Activated naive CD8-positive, alpha-beta T cell treated with anti-CD3 and anti-CD28 coated beads, Interleukin-2, amount 10 ng/mL, durations not matched to agents 7 days and 5 days (primary cell): ENCODE data around the gene ATP5F1D. TPM values are rescaled to one million over a fixed set of nuclear protein-coding genes. Genes with fewer than 3 reads are reported as not detected.

Source experiments
- ATAC-seq: fragments of 150-1000 bp; cut with Tn5 transposase; one replicate; pipeline ENCODE4 v1.10.0; 2021; ENCODE audit warnings: low read depth, moderate library complexity
- POLR2A ChIA-PET: fragments of 350-600 bp; sonication (Branson Sonifier 250); formaldehyde crosslinking; loops from one replicate; lab custom pipeline; 2021; ENCODE audit warnings: antibody characterized with exemption; lab: Charles Lee
- DNase-seq: peaks from one replicate; pipeline ENCODE4 v3.0.0; 2021
- H3K27ac Mint-ChIP-seq: one replicate; pipeline ENCODE4 v1.8.0; 2022; ENCODE audit warnings: mild to moderate bottlenecking, mixed read lengths
- H3K27me3 Mint-ChIP-seq: one replicate; pipeline ENCODE4 v1.8.0; 2022; ENCODE audit warnings: mild to moderate bottlenecking, moderate library complexity, mixed read lengths
- H3K36me3 Mint-ChIP-seq: one replicate; pipeline ENCODE4 v1.8.0; 2021; ENCODE audit warnings: mild to moderate bottlenecking, mixed read lengths
- H3K4me1 Mint-ChIP-seq: one replicate; pipeline ENCODE4 v1.8.0; 2021; ENCODE audit warnings: mixed read lengths
- H3K4me3 Mint-ChIP-seq: one replicate; pipeline ENCODE4 v1.8.0; 2022; ENCODE audit warnings: mild to moderate bottlenecking, moderate library complexity, mixed read lengths
- H3K9me3 Mint-ChIP-seq: one replicate; pipeline ENCODE4 v1.8.0; 2021; ENCODE audit warnings: mixed read lengths
- total RNA-seq, 2 experiments: library from RNA; stranded (reverse); gene quantifications; one replicate each; pipeline ENCODE4 v1.2.3, GENCODE V29; 2021

Gene ATP5F1D
- total RNA-seq, 2 experiments from 2014 or later = 157 to 161 TPM

DNA sequence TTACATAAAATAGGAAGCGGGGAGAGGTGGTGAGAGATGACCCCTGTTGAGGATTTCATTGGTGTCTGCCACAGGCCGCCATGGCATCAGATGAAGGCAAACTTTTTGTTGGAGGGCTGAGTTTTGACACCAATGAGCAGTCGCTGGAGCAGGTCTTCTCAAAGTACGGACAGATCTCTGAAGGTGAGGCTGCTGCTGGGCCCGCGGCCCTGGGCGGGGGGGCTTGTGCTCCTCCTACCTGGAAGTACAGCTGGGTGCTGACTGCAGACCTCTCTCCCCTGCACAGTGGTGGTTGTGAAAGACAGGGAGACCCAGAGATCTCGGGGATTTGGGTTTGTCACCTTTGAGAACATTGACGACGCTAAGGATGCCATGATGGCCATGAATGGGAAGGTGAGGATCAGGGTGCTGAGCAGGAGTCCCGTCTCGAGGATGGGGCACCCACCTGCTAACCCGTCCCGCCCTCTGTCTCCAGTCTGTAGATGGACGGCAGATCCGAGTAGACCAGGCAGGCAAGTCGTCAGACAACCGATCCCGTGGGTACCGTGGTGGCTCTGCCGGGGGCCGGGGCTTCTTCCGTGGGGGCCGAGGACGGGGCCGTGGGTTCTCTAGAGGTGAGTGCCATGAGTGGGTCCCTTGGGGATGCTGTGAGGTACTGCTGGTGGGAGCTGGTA, 29.4 kb downstream of the ATP5F1D start:
- peaks cover 36% of the 10 kb centered on the region for H3K36me3 Mint-ChIP-seq
- ATAC-seq = no peak

DNA sequence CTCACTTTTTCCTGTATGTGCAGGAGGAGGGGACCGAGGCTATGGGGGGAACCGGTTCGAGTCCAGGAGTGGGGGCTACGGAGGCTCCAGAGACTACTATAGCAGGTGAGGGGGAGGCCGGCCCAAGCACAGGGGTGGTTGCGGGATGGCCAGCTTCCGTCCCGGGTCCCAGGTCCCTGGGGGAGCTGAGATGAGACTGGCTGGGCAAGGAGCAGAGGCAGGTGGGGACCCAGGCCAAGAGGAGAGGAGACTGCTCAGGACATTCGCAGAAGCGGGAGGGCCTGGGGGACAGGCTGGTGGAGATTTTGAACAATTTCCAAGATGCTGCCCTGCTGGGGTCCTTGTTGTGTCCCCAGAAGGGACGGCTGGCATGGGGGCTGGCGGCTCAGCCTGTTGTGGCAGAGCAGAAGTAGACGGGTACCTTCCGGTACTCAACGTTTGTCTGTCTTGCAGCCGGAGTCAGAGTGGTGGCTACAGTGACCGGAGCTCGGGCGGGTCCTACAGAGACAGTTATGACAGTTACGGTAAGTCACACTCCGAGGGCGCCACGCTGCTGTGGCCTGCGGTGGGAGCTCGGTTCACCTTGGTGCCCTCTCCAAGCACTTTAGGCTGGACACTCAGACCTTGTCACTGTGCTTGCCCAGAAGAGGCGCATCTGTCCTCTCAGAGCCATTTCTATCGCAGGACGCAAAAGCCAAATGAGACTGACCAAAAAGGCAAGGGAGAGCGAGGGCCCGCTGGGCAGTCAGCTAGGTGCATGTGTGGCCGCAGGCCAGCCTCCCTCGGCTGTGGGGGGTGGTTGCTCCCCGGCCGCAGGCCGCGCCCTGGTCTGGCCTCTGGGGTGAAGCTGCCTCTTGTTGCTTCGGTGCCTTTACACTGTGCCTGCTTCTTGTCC, 30.2 kb downstream of the ATP5F1D start:
- ATAC-seq (no peak), DNase-seq (no peak)
- Mint-ChIP-seq H3K4me1 (peaks cover 48% of the 10 kb centered on the region), H3K9me3 (no peaks in the 10 kb centered on the region), H3K27ac (peak overlapping the region; percentile 88), H3K4me3 (peak overlapping the region; percentile 94), H3K27me3 (no peaks in the 10 kb centered on the region), H3K36me3 (peaks cover 37% of the 10 kb centered on the region)
- POLR2A ChIA-PET = interaction anchor here (1.6 to 1.9 kb wide), 2 partner anchors 10 to 27 kb away, joined by 5 to 7 read pairs; no protein-coding TSS in a partner anchor

More for the DNA sequence above, 29.4 kb downstream of the ATP5F1D start:
- H3K27me3 Mint-ChIP-seq = no peaks in the 10 kb centered on the region
- no peaks in the 10 kb centered on the region for H3K9me3 Mint-ChIP-seq
- peak overlapping the region; percentile 88 for H3K27ac Mint-ChIP-seq
- H3K4me3 Mint-ChIP-seq = peak overlapping the region; percentile 94
- DNase-seq = no peak
- peaks cover 45% of the 10 kb centered on the region for H3K4me1 Mint-ChIP-seq
- POLR2A ChIA-PET = interaction anchor here (1.6 to 1.9 kb wide), 2 partner anchors 9 to 27 kb away, joined by 5 to 7 read pairs; no protein-coding TSS in a partner anchor

DNA sequence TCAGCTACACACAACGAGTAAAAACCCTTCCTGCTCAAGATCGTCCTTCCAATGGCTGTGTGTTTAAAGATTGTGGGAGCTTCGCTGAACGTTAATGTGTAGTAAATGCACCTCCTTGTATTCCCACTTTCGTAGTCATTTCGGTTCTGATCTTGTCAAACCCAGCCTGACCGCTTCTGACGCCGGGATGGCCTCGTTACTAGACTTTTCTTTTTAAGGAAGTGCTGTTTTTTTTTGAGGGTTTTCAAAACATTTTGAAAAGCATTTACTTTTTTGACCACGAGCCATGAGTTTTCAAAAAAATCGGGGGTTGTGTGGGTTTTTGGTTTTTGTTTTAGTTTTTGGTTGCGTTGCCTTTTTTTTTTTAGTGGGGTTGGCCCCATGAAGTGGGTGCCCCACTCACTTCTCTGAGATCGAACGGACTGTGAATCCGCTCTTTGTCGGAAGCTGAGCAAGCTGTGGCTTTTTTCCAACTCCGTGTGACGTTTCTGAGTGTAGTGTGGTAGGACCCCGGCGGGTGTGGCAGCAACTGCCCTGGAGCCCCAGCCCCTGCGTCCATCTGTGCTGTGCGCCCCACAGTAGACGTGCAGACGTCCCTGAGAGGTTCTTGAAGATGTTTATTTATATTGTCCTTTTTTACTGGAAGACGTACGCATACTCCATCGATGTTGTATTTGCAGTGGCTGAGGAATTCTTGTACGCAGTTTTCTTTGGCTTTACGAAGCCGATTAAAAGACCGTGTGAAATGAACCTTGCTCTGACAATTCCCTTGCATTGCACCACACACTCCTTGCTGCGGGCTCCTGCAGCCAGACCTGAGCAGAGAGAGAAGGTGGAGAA, 31.1 kb downstream of the ATP5F1D start:
- H3K27ac Mint-ChIP-seq = peak overlapping the region; percentile 48
- H3K36me3 Mint-ChIP-seq = peaks cover 38% of the 10 kb centered on the region
- no peaks in the 10 kb centered on the region for H3K9me3 Mint-ChIP-seq
- peak overlapping the region; percentile 47 for H3K4me3 Mint-ChIP-seq
- ATAC-seq (no peak), DNase-seq (no peak)
- no peaks in the 10 kb centered on the region for H3K27me3 Mint-ChIP-seq
- POLR2A ChIA-PET = interaction anchor here (1.1 to 1.9 kb wide), 4 partner anchors 11 to 206 kb away, joined by 3 to 7 read pairs (median 4); partner anchors contain the start of gene ARHGAP45
- peaks cover 48% of the 10 kb centered on the region for H3K4me1 Mint-ChIP-seq

- Mint-ChIP-seq H3K36me3 (peaks cover 42% of the 10 kb centered on the region), H3K9me3 (no peaks in the 10 kb centered on the region), H3K27ac (peak overlapping the region; percentile 48), H3K4me1 (peaks cover 46% of the 10 kb centered on the region), H3K4me3 (peak overlapping the region; percentile 13), H3K27me3 (no peaks in the 10 kb centered on the region)
- no peak for ATAC-seq
- no peak for DNase-seq
- POLR2A ChIA-PET = interaction anchor here (0.8 to 1.7 kb wide), 6 partner anchors 13 to 207 kb away, joined by 3 to 4 read pairs (median 3); partner anchors contain the start of genes ARHGAP45 and POLR2E
These were observed 31.9 kb downstream of the ATP5F1D start for GRCh38 chr19:1273263-1274041.

DNA sequence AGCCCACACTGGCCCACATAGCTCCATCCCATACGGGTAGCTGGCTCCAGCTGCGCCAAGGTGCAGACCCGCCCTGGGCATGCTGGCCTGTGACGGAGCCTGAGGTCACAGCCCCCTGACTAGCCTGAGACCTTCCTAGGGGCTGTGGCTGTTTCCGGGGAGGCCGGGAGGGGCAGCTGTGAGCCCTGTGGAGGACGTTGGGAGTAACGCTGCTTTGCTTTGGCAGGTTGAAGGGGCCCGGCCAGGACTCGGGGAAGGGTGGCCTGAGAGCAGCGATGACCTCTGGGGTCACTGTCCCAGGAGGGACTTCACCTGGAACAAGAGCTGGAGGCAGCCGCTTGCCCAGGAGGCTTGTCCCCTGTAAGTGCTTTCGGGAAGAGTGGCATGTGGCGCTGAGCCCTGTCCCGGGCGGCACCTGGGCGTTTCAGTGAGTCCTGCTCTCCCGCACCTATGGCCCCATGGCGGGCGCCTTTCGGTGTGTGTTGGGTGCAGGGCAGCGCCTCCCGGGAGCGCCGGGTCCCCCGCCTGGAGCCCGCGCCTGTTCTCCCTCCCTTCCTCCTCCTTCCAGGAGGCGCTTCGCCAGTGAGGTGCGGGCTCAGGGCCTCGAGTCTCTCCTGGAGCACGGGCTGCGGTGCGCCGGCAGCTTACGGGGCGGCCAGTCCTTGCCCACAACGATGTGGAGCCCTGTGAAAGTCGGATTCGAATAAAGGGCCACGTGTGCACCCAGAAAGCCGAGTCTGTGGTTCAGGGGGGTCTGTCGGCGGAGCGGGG, 32.7 kb downstream of the ATP5F1D start:
- ATAC-seq = no peak
- peaks cover 42% of the 10 kb centered on the region for H3K36me3 Mint-ChIP-seq
- no peaks in the 10 kb centered on the region for H3K9me3 Mint-ChIP-seq
- H3K4me3 Mint-ChIP-seq = peak overlapping the region; percentile 67
- H3K27me3 Mint-ChIP-seq = no peaks in the 10 kb centered on the region
- no peak for DNase-seq
- POLR2A ChIA-PET = interaction anchor here (0.8 to 1.7 kb wide), 6 partner anchors 14 to 207 kb away, joined by 3 to 4 read pairs (median 3); partner anchors contain the start of genes ARHGAP45 and POLR2E
- H3K4me1 Mint-ChIP-seq = peaks cover 41% of the 10 kb centered on the region
- peak overlapping the region; percentile 11 for H3K27ac Mint-ChIP-seq

GRCh38 chr19:1274852-1275259, 33.3 kb downstream of the ATP5F1D start:
- Mint-ChIP-seq H3K36me3 (peaks cover 41% of the 10 kb centered on the region), H3K27ac (no peak overlapping the region)

GRCh38 chr19:1275260-1275975, 33.9 kb downstream of the ATP5F1D start, which contains the start of gene FAM174C:
Gene FAM174C, plus strand, starts transcription at chr19:1275530. Its CDS starts 20 bp downstream, at chr19:1275550.
- ATAC-seq = peak; percentile 83
- H3K4me1 Mint-ChIP-seq = peaks cover 45% of the 10 kb centered on the region
- DNase-seq = peak; percentile 97
- peaks cover 36% of the 10 kb centered on the region for H3K36me3 Mint-ChIP-seq
- H3K27ac Mint-ChIP-seq = peak within 1 kb of the TSS; percentile 95
- no peaks in the 10 kb centered on the region for H3K27me3 Mint-ChIP-seq
- POLR2A ChIA-PET = interaction anchor here (0.6 to 1.9 kb wide), 14 partner anchors 9 to 769 kb away, joined by 3 to 20 read pairs (median 4); partner anchors contain the start of gene ATP5F1D
- peak within 1 kb of the TSS; percentile 92 for H3K4me3 Mint-ChIP-seq
- H3K9me3 Mint-ChIP-seq = no peaks in the 10 kb centered on the region

More at GRCh38 chr19:1274852-1275259, 33.3 kb downstream of the ATP5F1D start:
- Mint-ChIP-seq H3K27me3 (no peaks in the 10 kb centered on the region), H3K4me1 (peaks cover 45% of the 10 kb centered on the region), H3K9me3 (no peaks in the 10 kb centered on the region), H3K4me3 (peak overlapping the region; percentile 67)
- POLR2A ChIA-PET = interaction anchor here (0.6 to 1.9 kb wide), 13 partner anchors 8 to 768 kb away, joined by 3 to 20 read pairs (median 4); partner anchors contain the start of gene ATP5F1D
- DNase-seq (no peak), ATAC-seq (no peak)

DNA sequence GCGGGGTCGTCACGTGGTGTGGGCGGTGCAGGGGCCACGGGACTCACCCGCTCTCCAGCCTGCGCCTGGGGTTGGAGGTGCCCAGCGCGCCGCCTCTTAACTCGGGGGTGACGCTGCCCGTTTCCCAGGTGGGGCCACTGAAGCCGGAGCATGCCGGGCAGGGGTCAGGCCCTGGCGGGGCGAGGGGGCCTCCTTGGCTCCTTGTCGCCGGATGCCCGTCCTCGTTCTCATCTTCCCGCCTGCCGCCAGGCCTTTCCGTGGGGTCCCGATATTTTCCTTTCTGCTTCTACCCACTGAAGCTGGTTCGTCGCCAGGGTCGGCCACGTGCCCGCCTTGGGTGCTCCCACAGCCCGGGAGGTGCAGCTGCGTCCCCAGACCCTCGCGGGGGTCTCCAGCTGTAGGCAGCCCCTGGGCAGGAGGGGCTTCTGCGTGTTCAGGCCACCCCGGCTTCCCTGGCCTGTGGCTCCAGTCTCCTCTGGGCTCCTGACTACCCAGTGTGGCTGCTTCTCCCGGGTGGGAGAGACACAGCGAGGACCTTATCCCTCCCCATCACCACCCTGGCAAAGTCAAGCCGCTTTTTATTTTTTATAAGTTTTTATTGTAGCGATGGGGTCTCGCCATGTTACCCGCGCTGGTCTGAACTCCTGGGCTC, 34.6 kb downstream of the ATP5F1D start:
- no peaks in the 10 kb centered on the region for H3K9me3 Mint-ChIP-seq
- H3K36me3 Mint-ChIP-seq = peaks cover 30% of the 10 kb centered on the region
- H3K27ac Mint-ChIP-seq = peak overlapping the region; percentile 95
- ATAC-seq (no peak), DNase-seq (no peak)
- POLR2A ChIA-PET = interaction anchor here (1.4 to 1.9 kb wide), 4 partner anchors 9 to 107 kb away, joined by 3 to 20 read pairs (median 10); no protein-coding TSS in a partner anchor
- no peaks in the 10 kb centered on the region for H3K27me3 Mint-ChIP-seq
- peak overlapping the region; percentile 92 for H3K4me3 Mint-ChIP-seq
- peaks cover 39% of the 10 kb centered on the region for H3K4me1 Mint-ChIP-seq

- H3K27ac Mint-ChIP-seq = peak overlapping the region; percentile 95
- H3K4me3 Mint-ChIP-seq = peak overlapping the region; percentile 92
- POLR2A ChIA-PET = interaction anchor here (1.1 to 1.9 kb wide), 3 partner anchors 8 to 33 kb away, joined by 6 to 20 read pairs (median 15); partner anchors contain the start of gene CIRBP
- ATAC-seq = no peak
- peaks cover 35% of the 10 kb centered on the region for H3K4me1 Mint-ChIP-seq
- H3K36me3 Mint-ChIP-seq = peaks cover 26% of the 10 kb centered on the region
- DNase-seq = no peak
- H3K27me3 Mint-ChIP-seq = no peaks in the 10 kb centered on the region
- no peaks in the 10 kb centered on the region for H3K9me3 Mint-ChIP-seq
These were observed 35.1 kb downstream of the ATP5F1D start for GRCh38 chr19:1276628-1277022.

DNA sequence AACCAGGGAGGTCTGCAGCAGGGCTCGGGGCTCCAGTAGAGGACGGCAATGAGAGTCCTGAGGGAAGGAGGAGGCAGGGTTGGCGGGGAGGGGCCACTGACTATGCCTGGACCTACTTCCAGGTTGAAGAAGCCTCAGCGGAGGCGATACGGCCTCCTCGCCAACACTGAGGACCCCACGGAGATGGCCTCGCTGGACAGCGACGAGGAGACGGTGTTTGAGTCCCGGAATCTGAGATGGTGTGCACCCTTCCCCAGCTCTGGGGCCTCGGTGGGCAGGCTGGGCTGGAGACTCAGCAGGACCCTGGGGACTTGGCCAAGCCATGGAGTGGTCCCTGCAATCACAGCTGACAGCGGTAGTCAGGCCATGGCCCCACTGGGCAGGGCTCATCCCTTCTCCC, 35.5 kb downstream of the ATP5F1D start:
- peak overlapping the region; percentile 92 for H3K4me3 Mint-ChIP-seq
- DNase-seq = no peak
- POLR2A ChIA-PET = interaction anchor here (1.1 kb wide), 1 partner anchor 8 kb away, joined by 6 read pairs; the partner anchor contains the start of gene CIRBP
- peaks cover 31% of the 10 kb centered on the region for H3K4me1 Mint-ChIP-seq
- no peaks in the 10 kb centered on the region for H3K27me3 Mint-ChIP-seq
- peaks cover 22% of the 10 kb centered on the region for H3K36me3 Mint-ChIP-seq
- ATAC-seq = no peak
- peak overlapping the region; percentile 95 for H3K27ac Mint-ChIP-seq
- H3K9me3 Mint-ChIP-seq = no peaks in the 10 kb centered on the region
